Fibroblast of villous mesenchyme (primary cell): ENCODE data around the gene PDK2. TPM values are rescaled to one million over a fixed set of nuclear protein-coding genes. Genes with fewer than 3 reads are reported as not detected.

Experiments
- DNase-seq: peaks from one replicate; pipeline ENCODE4 v3.0.0-alpha.2; 2010; ENCODE audit warnings: low read depth
- H3K4me3 ChIP-seq: 2 replicates; pipeline ENCODE4 v1.5.1; 2011; ENCODE audit warnings: low read depth, mild to moderate bottlenecking, low read length
- CTCF ChIP-seq: IDR thresholded peaks from 2 replicates; pipeline ENCODE4 v1.5.1; 2012; ENCODE audit warnings: low read depth, mild to moderate bottlenecking, low read length; ENCODE audit not compliant: insufficient read depth
- total RNA-seq: library from RNA; depleted of rRNA; stranded (reverse); fragments of >200 nt; gene quantifications from 2 replicates; pipeline ENCODE4 v1.2.3, GENCODE V29; 2012

The PDK2 gene
- total RNA-seq, 1 donor = 20.3 TPM

GRCh38 chr17:50129353-50129727, 34.2 kb downstream of the PDK2 start:
- peak overlapping the region; percentile 49 for H3K4me3 ChIP-seq
- DNase-seq = no peak
- no peak for TF ChIP-seq CTCF

GRCh38 chr17:50129728-50130558, 34.8 kb downstream of the PDK2 start, which contains the start of gene SAMD14:
TSS of gene SAMD14 (minus strand) at chr17:50130160. CDS start at chr17:50124959, 5,201 bp downstream.
- DNase-seq = no peak
- TF ChIP-seq CTCF = no peak
- peak within 1 kb of the TSS; percentile 49 for H3K4me3 ChIP-seq

DNA sequence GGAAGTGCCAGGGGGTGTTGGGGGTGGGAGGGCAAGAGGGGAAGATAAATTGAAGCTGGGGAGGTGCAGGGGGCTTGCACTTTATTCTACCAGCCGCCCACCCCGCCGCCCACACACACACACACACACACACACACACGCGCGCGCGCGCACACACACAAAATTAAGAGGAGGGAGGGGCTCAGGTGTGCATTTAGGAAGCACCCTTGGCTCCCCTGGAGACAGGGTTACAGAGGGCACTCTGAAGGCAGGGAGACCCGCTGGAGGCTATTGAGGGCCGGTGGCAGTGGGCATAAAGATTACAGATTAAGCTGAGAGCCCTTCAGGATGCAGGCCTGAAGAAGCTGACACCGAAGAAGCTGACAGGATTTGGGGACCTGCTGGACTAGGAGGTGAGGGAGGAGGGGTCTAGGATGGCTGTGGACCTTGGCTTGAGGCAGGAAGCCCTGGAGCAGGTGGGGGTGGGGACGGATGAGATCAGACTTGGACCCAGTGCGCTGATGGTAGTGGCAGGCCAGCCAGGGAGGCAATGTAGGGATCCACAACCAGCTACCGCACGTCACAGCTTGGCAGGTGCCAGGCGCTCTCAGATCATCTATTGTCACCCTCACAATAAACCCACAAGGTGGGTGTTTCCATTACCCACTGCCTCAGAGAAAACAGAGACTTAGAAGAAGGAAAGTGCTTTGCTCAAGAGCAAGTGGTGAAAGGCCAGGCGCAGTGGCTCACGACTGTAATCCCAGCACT, 35.6 kb downstream of the PDK2 start:
- peak overlapping the region; percentile 49 for H3K4me3 ChIP-seq
- DNase-seq = no peak
- TF ChIP-seq CTCF = no peak

- no peak for TF ChIP-seq CTCF
- H3K4me3 ChIP-seq = no peak overlapping the region
- no peak for DNase-seq
Measured at GRCh38 chr17:50132104-50132794, 37.1 kb downstream of the PDK2 start.

DNA sequence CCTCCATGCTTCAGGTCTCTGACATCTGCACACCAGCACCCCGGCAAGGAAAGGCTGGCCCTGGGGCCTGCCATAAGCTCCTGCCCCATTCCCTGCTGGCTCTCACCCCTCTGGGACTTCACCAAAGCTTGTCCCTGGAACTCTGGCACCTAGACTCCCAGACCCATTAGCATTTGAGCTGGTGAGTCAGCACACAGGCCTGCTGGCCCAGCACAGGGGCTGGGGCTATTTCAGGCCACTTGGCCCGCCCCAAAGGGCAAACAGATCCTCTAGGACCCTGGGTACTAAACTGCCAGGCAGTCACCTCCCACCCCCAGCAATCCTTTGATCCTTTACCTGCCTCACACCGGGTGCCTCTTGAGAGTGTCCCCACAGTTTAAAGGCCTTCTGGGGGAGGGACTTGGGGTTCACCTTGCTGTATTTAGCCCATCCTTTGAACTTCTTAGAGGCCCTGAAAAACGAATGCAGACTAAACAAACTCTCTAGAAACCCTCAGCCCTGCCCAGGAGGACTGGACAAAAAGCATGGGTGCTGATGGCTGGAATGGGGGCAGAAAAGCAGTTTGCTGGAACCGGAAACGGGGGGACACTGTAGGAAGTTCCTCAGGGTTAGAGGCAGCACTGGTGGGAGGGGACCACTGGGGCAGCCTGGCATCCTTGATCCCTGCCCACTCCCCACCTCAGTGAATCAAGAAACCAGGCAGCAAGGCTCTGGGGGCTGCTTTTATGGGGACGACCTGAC, 38.0 kb downstream of the PDK2 start:
- DNase-seq = peak; percentile 43
- H3K4me3 ChIP-seq = no peak overlapping the region
- TF ChIP-seq CTCF = no peak

DNA sequence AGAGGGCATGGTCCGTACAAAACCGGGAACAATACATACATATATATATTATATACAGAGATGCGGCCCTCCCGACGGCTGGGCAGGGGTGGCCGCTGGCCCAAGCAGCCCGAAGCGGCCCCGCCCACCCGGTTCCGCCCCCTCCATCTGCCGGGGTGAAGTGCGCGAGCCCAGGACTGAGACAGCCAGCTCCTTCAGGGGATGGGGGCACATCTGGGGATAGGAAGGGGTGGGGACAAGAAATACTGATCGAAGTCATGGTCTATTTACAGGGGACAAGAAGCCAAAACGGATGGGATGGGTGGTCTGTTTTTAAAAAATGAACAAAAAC, 38.6 kb downstream of the PDK2 start:
- TF ChIP-seq CTCF = no peak
- no peak for DNase-seq
- H3K4me3 ChIP-seq = no peak overlapping the region
